ENCODE data around the gene HEMK1.

GRCh38 chr3:50617096-50617791 is 47.9 kb downstream of the HEMK1 start, which contains the start of gene MAPKAPK3:
- TF ChIP-seq CTCF (conservative IDR thresholded peaks at IDR 0.05; ENCODE audit: low read length) (peak; percentile 13; the same call in 1 of the 2 replicates), EZH2phosphoT487 (IDR thresholded peaks at IDR 0.05; ENCODE audit: borderline replicate concordance) (no peak)

Data from Loucy (cell line).